Esophagus muscularis mucosa (tissue), 4 donors: ENCODE results near the gene RADIL.

ENCODE experiments used
- EP300 ChIP-seq: sonication (generic); formaldehyde crosslinking; IDR thresholded peaks from one replicate; pipeline ENCODE4 v1.6.1; 2017; ENCODE audit warnings: antibody characterized with exemption
- POLR2A ChIP-seq: fragments of 450-650 bp; IDR thresholded peaks from one replicate; pipeline ENCODE4 v1.6.1; 2017; ENCODE audit warnings: antibody characterized with exemption, moderate library complexity, mild to moderate bottlenecking, low read depth
- POLR2AphosphoS5 ChIP-seq, 2 donors: sonication (generic); formaldehyde crosslinking; IDR thresholded peaks; one replicate each; pipeline ENCODE4 v1.6.1; 2017; ENCODE audit warnings: antibody characterized with exemption in 2 of 2
- TF ChIP-seq, protein P1 (sequence below), 3 experiments: fragments of 200-600 bp in 2 of 3; fragments of 450-650 bp in 1 of 3; sonication (generic) in 2 of 3; IDR thresholded peaks; one replicate each; pipeline ENCODE4 v1.5.1; 2017 to 2019; ENCODE audit warnings: antibody characterized with exemption in 3 of 3, mild to moderate bottlenecking in 2 of 3, moderate library complexity in 1 of 3

DNA sequence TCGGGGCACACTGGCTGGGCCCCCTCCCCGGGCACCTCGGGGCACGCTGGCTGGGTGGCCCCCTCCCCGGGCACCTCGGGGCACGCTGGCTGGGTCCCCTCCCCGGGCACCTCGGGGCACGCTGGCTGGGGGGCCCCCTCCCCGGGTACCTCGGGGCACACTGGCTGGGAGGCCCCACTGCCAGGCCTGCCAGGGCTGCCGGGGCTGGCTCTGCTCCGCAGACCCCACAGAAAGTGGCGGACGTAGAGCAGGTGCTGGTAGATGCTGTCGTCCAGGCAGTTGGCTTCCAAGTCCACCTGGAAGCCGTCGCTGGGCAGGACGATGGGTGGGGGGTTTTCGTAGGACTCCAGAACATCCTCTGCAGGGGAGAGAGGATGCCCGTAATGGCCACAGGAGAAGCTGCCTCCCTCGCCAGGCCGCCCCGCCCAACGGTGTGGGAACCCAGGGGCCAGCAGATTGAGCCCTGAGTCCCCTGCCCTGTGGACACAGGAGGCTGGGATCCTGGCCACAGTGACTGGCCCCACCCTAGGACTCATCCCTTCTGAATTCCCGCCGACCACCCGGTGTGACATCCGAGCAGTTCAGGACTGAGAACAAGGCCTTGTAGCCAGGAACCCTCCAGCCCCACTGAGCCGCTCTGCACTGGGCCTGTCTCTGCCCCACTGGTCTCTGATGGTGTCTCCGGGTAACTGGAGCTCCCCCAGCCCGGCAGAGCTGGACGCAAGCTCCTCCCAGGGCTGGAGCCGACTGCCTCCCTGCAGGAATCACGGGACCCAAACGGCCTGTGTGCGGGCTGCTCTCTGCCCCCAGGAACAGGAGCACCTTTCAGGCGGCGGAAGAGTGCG, 79.9 kb downstream of the RADIL start:
- TF ChIP-seq, protein P1, sequence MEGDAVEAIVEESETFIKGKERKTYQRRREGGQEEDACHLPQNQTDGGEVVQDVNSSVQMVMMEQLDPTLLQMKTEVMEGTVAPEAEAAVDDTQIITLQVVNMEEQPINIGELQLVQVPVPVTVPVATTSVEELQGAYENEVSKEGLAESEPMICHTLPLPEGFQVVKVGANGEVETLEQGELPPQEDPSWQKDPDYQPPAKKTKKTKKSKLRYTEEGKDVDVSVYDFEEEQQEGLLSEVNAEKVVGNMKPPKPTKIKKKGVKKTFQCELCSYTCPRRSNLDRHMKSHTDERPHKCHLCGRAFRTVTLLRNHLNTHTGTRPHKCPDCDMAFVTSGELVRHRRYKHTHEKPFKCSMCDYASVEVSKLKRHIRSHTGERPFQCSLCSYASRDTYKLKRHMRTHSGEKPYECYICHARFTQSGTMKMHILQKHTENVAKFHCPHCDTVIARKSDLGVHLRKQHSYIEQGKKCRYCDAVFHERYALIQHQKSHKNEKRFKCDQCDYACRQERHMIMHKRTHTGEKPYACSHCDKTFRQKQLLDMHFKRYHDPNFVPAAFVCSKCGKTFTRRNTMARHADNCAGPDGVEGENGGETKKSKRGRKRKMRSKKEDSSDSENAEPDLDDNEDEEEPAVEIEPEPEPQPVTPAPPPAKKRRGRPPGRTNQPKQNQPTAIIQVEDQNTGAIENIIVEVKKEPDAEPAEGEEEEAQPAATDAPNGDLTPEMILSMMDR (IDR thresholded peaks at IDR 0.05) = no peak
- TF ChIP-seq EP300 (no peak), POLR2A (no peak), POLR2AphosphoS5 (IDR thresholded peaks at IDR 0.05) (no peak)
